HL-60 (cell line): ENCODE measurements around the gene C4orf17.

Source experiments
- DNase-seq, 2 experiments: peaks; one replicate each; pipeline ENCODE4 v3.0.0-alpha.2; 2010 to 2020; ENCODE audit warnings: low read depth in 1 of 2, low spot score in 1 of 2
- H3K27ac ChIP-seq: fragments of 250-450 bp; sonication (Bioruptor Pico); replicated peaks from 2 replicates; pipeline ENCODE4 v1.5.1; 2020; ENCODE audit warnings: mild to moderate bottlenecking, moderate library complexity
- H3K27me3 ChIP-seq: fragments of 250-450 bp; sonication (Bioruptor Pico); 2 replicates; pipeline ENCODE4 v1.5.1; 2021; ENCODE audit warnings: mild to moderate bottlenecking, moderate library complexity; ENCODE audit not compliant: insufficient read depth, poor library complexity, severe bottlenecking
- H3K4me3 ChIP-seq: replicated peaks from 2 replicates; pipeline ENCODE4 v1.5.1; 2011; ENCODE audit warnings: mild to moderate bottlenecking, control low read depth, low read length; ENCODE audit not compliant: insufficient read depth
- GABPA ChIP-seq: IDR thresholded peaks from 2 replicates; pipeline ENCODE4 v1.6.1; 2012; ENCODE audit warnings: low read depth
- POLR2AphosphoS5 ChIP-seq: IDR thresholded peaks from 2 replicates; pipeline ENCODE4 v1.6.1; 2012; ENCODE audit warnings: low read depth
- SPI1 ChIP-seq: IDR thresholded peaks from 2 replicates; pipeline ENCODE4 v1.6.1; 2012; ENCODE audit warnings: low read depth, mild to moderate bottlenecking, borderline replicate concordance
- TF ChIP-seq, protein P1 (sequence below): IDR thresholded peaks from one replicate; pipeline ENCODE4 v1.5.1; 2011; ENCODE audit warnings: low read length, control low read depth, inconsistent platforms; ENCODE audit not compliant: insufficient read depth
- TF ChIP-seq, protein P2 (sequence below): IDR thresholded peaks from 2 replicates; pipeline ENCODE4 v1.6.1; 2012; ENCODE audit warnings: low read depth; ENCODE audit not compliant: insufficient replicate concordance

The C4orf17 gene

DNA sequence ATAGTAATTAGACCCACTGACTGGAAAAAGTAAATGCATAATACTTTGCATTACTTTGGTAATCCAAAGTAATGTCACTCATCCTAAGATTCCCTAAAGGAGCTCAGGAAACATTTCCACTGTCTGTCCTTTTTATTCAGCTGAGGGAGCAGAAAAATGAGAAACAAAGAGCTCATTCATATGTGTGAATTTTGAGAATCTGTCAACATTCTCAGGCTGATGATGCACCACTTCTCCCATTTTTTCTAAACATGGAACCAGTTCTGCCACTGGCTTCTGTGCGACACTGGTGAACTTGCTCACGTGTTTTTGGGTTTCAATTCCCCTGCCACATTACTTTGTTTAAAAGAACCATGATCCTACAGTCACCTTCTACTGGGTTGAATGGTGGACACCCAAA lies 47.3 kb upstream of the C4orf17 start:
- H3K27ac ChIP-seq, result no peak overlapping the region
- no peak for TF ChIP-seq GABPA
- no peak for TF ChIP-seq POLR2AphosphoS5
- TF ChIP-seq, protein P1, sequence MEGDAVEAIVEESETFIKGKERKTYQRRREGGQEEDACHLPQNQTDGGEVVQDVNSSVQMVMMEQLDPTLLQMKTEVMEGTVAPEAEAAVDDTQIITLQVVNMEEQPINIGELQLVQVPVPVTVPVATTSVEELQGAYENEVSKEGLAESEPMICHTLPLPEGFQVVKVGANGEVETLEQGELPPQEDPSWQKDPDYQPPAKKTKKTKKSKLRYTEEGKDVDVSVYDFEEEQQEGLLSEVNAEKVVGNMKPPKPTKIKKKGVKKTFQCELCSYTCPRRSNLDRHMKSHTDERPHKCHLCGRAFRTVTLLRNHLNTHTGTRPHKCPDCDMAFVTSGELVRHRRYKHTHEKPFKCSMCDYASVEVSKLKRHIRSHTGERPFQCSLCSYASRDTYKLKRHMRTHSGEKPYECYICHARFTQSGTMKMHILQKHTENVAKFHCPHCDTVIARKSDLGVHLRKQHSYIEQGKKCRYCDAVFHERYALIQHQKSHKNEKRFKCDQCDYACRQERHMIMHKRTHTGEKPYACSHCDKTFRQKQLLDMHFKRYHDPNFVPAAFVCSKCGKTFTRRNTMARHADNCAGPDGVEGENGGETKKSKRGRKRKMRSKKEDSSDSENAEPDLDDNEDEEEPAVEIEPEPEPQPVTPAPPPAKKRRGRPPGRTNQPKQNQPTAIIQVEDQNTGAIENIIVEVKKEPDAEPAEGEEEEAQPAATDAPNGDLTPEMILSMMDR, result no peak
- TF ChIP-seq, protein P2, sequence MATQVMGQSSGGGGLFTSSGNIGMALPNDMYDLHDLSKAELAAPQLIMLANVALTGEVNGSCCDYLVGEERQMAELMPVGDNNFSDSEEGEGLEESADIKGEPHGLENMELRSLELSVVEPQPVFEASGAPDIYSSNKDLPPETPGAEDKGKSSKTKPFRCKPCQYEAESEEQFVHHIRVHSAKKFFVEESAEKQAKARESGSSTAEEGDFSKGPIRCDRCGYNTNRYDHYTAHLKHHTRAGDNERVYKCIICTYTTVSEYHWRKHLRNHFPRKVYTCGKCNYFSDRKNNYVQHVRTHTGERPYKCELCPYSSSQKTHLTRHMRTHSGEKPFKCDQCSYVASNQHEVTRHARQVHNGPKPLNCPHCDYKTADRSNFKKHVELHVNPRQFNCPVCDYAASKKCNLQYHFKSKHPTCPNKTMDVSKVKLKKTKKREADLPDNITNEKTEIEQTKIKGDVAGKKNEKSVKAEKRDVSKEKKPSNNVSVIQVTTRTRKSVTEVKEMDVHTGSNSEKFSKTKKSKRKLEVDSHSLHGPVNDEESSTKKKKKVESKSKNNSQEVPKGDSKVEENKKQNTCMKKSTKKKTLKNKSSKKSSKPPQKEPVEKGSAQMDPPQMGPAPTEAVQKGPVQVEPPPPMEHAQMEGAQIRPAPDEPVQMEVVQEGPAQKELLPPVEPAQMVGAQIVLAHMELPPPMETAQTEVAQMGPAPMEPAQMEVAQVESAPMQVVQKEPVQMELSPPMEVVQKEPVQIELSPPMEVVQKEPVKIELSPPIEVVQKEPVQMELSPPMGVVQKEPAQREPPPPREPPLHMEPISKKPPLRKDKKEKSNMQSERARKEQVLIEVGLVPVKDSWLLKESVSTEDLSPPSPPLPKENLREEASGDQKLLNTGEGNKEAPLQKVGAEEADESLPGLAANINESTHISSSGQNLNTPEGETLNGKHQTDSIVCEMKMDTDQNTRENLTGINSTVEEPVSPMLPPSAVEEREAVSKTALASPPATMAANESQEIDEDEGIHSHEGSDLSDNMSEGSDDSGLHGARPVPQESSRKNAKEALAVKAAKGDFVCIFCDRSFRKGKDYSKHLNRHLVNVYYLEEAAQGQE, result no peak
- TF ChIP-seq SPI1, result no peak
- no peaks in the 10 kb centered on the region for H3K27me3 ChIP-seq
- DNase-seq, result no peak
- no peak overlapping the region for H3K4me3 ChIP-seq

DNA sequence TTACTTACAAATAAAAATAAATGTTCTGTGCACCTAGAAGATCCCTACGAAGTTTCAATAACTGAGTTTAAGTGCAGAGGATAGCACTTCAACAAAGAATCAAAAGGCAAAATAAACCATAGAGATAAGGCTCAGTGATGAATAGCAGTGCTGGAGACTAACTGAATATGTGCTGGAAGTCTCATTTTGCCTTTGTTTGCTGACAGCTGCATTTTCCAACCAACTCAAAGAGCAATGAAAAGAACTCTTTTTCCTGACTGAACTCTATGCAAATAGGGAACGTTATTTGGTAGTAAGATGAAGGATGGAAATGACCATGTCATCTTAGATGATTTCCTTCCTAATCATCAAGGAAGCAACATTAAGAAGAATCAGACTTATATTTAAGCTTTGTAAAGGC lies 42.9 kb upstream of the C4orf17 start:
- H3K27me3 ChIP-seq, result no peaks in the 10 kb centered on the region
- no peak overlapping the region for H3K27ac ChIP-seq
- no peak overlapping the region for H3K4me3 ChIP-seq
- DNase-seq, result no peak
- no peak for TF ChIP-seq GABPA
- no peak for TF ChIP-seq POLR2AphosphoS5
- no peak for TF ChIP-seq SPI1
- TF ChIP-seq, protein P1, result no peak

DNA sequence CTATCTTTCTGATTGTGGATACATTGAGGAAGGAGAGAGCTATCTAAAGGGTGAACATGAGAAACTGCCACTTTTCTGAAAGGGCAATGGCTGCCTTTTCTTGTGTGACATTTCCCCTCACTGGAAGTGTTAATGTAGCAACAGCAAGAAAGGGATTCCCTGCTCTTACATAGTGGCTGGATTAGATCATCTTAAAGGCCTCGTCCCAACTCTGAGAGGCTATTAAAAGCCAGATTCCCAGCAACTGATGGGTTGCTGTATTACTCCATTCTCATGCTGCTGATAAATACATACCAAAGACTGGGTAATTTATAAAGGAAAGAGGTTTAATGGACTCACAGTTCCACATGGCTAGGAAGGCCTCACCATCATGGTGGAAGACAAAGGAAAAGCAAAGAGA lies 41.9 kb upstream of the C4orf17 start:
- Histone ChIP-seq H3K27me3 (no peaks in the 10 kb centered on the region), H3K27ac (no peak overlapping the region), H3K4me3 (no peak overlapping the region)
- TF ChIP-seq POLR2AphosphoS5, result no peak
- TF ChIP-seq GABPA, result no peak
- TF ChIP-seq, protein P2, result no peak
- TF ChIP-seq SPI1, result no peak
- TF ChIP-seq, protein P1, result no peak
- DNase-seq, result no peak

DNA sequence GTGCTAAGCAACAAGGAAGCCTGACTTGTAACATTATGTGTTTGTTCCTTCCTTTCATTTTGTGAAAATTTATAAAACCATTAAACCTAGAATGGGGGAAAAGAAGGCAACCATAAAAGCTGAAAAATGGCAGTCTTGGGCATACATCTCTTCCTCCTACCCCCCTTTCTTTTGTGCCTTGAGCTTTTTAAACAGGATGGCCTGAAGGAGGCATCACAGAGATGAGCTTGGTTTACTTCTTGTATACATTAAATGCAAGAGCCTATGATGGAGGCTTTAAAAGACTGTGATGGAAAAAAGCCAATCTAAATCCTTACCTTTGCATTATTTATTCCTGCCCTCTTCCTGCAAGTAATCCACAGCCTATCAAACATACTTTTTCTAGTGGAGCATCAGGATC lies 39.5 kb upstream of the C4orf17 start:
- no peak for DNase-seq
- Histone ChIP-seq H3K4me3 (no peak overlapping the region), H3K27ac (no peak overlapping the region), H3K27me3 (no peaks in the 10 kb centered on the region)
- TF ChIP-seq SPI1 (no peak), POLR2AphosphoS5 (no peak)
- TF ChIP-seq, protein P1, result no peak
- TF ChIP-seq, protein P2, result no peak
